GM19240 (cell line): Measurements from ENCODE around the gene RAB12.

Source experiments
- DNase-seq: peaks from one replicate; pipeline ENCODE4 v3.0.0; 2011; ENCODE audit warnings: low spot score; ENCODE audit not compliant: insufficient read length

The RAB12 gene

GRCh38 chr18:8684577-8684976 is 75.3 kb downstream of the RAB12 start:
- no peak for DNase-seq

GRCh38 chr18:8685141-8685913 is 76.1 kb downstream of the RAB12 start:
- DNase-seq = no peak

- no peak for DNase-seq
These were observed 76.6 kb downstream of the RAB12 start for GRCh38 chr18:8685914-8686216.

- DNase-seq = no peak
These were observed 77.4 kb downstream of the RAB12 start for GRCh38 chr18:8686611-8687010.

- no peak for DNase-seq
These were observed 79.1 kb downstream of the RAB12 start for GRCh38 chr18:8688216-8688800.

GRCh38 chr18:8688816-8689215 is 79.6 kb downstream of the RAB12 start:
- DNase-seq = no peak
